Endodermal cell (in vitro differentiated cells): ENCODE measurements around the gene TBC1D32. TPM values are rescaled to one million over a fixed set of nuclear protein-coding genes. Genes with fewer than 3 reads are reported as not detected.
A peak's percentile ranks its signal among the peaks of the same experiment; 100 is the strongest.
"Not testable (repeated sequence)": the region's sequence is repeated elsewhere in the genome, so short reads cannot be mapped to it uniquely, and the experiment has no call there.

Experiments
- DNase-seq: peaks from one replicate; pipeline ENCODE4 v3.0.0-alpha.2; 2017
- H3K27ac ChIP-seq: 2 replicates; pipeline ENCODE4 v1.5.1; 2013; ENCODE audit warnings: mild to moderate bottlenecking, low read depth, low read length, moderate library complexity
- H3K27me3 ChIP-seq: 2 replicates; pipeline ENCODE4 v1.6.1; 2013; ENCODE audit warnings: mild to moderate bottlenecking, low read length, moderate library complexity; ENCODE audit not compliant: insufficient read depth, control insufficient read depth, poor library complexity, severe bottlenecking
- H3K36me3 ChIP-seq: 2 replicates; pipeline ENCODE4 v1.7.0; 2013; ENCODE audit warnings: mild to moderate bottlenecking, low read length, moderate library complexity; ENCODE audit not compliant: control insufficient read depth, insufficient read depth
- H3K4me1 ChIP-seq: one replicate; pipeline ENCODE4 v1.7.0; 2013; ENCODE audit warnings: low read length; ENCODE audit not compliant: control insufficient read depth, insufficient read depth
- H3K4me3 ChIP-seq: 2 replicates; pipeline ENCODE4 v1.5.1; 2013; ENCODE audit warnings: mild to moderate bottlenecking, low read length, moderate library complexity
- H3K9ac ChIP-seq: 2 replicates; pipeline ENCODE4 v1.6.1; 2013; ENCODE audit warnings: mild to moderate bottlenecking, low read length, moderate library complexity; ENCODE audit not compliant: poor library complexity, severe bottlenecking; ENCODE audit errors: extremely low read depth
- H3K9me3 ChIP-seq: 2 replicates; pipeline ENCODE4 v1.6.1; 2013; ENCODE audit warnings: mild to moderate bottlenecking, low read length, moderate library complexity; ENCODE audit not compliant: control insufficient read depth
- H3K27ac Mint-ChIP-seq: 2 replicates; pipeline ENCODE4 v1.8.0; 2020; ENCODE audit warnings: mixed read lengths
- H3K27me3 Mint-ChIP-seq: 2 replicates; pipeline ENCODE4 v1.8.0; 2021; ENCODE audit warnings: mild to moderate bottlenecking, mixed read lengths; ENCODE audit not compliant: insufficient read depth
- H3K36me3 Mint-ChIP-seq: 2 replicates; pipeline ENCODE4 v1.8.0; 2020; ENCODE audit warnings: low read depth, mixed read lengths
- H3K4me1 Mint-ChIP-seq: 2 replicates; pipeline ENCODE4 v1.8.0; 2020; ENCODE audit warnings: mixed read lengths
- H3K4me3 Mint-ChIP-seq: 2 replicates; pipeline ENCODE4 v1.8.0; 2020; ENCODE audit warnings: mild to moderate bottlenecking, moderate library complexity, mixed read lengths
- H3K9me3 Mint-ChIP-seq: 2 replicates; pipeline ENCODE4 v1.8.0; 2020; ENCODE audit warnings: mild to moderate bottlenecking, mixed read lengths
- CTCF ChIP-seq: fragments of 200-600 bp; sonication (generic); conservative IDR thresholded peaks from 2 replicates; pipeline ENCODE4 v1.5.0; 2021; ENCODE audit warnings: antibody characterized with exemption, mild to moderate bottlenecking
- WGBS, 2 experiments: methylation state at CpG; one replicate each; pipeline versions ENCODE4 v1.1.5 to v1.1.7; 2013; ENCODE audit warnings: missing lambda C conversion rate in 2 of 2, mixed read lengths in 1 of 2; ENCODE audit not compliant: insufficient coverage in 1 of 2, insufficient read length in 1 of 2; 5-methylcytosine and 5-hydroxymethylcytosine counted together
- total RNA-seq, 2 donors: library from RNA; stranded (reverse); fragmentation: NEBNext Ultra II Directional in 1 of 2; extraction: Animal tissue kit (Norgen Biotek cat#: 25700) in 1 of 2; gene quantifications; 2 replicates in 1 of 2; 3 replicates in 1 of 2; pipeline ENCODE4 v1.2.1, GENCODE V29; 2021

The TBC1D32 gene
- total RNA-seq, 2 donors from 2014 or later, result 16.5 to 21.4 TPM

- H3K4me3 Mint-ChIP-seq, result no peak overlapping the region
- H3K4me1 ChIP-seq, result no peaks in the 10 kb centered on the region
- WGBS, 2 experiments, result 89 to 92% methylated on average over 4 of the region's 4 CpGs
- H3K27me3 ChIP-seq, result no peaks in the 10 kb centered on the region
- H3K9me3 Mint-ChIP-seq, result peaks cover 23% of the 10 kb centered on the region
- no peak overlapping the region for H3K27ac ChIP-seq
- no peaks in the 10 kb centered on the region for H3K36me3 Mint-ChIP-seq
- H3K4me3 ChIP-seq, result no peak overlapping the region
- no peak for TF ChIP-seq CTCF
- no peaks in the 10 kb centered on the region for H3K4me1 Mint-ChIP-seq
- no peaks in the 10 kb centered on the region for H3K27me3 Mint-ChIP-seq
- no peak overlapping the region for H3K9ac ChIP-seq
- H3K27ac Mint-ChIP-seq, result no peak overlapping the region
- peak; percentile 60 for DNase-seq
- no peaks in the 10 kb centered on the region for H3K9me3 ChIP-seq
- no peaks in the 10 kb centered on the region for H3K36me3 ChIP-seq
Measured at GRCh38 chr6:121376411-121376810, 42.1 kb upstream of the TBC1D32 start.

DNA sequence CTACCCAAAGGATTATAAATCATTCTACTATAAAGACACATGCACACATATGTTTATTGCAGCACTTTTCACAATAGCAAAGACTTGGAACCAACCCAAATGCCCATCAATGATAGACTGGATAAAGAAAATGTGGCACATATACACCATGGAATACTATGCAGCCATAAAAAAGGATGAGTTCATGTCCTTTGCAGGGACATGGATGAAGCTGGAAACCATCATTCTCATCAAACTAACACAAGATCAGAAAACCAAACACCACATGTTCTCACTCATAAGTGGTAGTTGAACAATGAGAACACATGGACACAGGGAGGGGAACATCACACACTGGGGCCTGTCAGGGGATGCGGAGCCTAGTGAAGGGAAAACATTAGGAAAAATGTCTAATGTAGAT is 39.9 kb upstream of the TBC1D32 start:
- peaks cover 23% of the 10 kb centered on the region for H3K9me3 Mint-ChIP-seq
- DNase-seq, H3K9me3 ChIP-seq, H3K27me3 ChIP-seq, H3K9ac ChIP-seq, H3K27me3 Mint-ChIP-seq, H3K27ac ChIP-seq, H3K4me1 Mint-ChIP-seq, H3K36me3 ChIP-seq, H3K36me3 Mint-ChIP-seq, H3K4me3 Mint-ChIP-seq, H3K4me3 ChIP-seq, H3K27ac Mint-ChIP-seq, H3K4me1 ChIP-seq: not testable (repeated sequence)
- WGBS, 2 experiments, result 100% methylated on average over 1 of the region's 1 CpG; no CpG with 5 or more reads in 1 of the 2 experiments

DNA sequence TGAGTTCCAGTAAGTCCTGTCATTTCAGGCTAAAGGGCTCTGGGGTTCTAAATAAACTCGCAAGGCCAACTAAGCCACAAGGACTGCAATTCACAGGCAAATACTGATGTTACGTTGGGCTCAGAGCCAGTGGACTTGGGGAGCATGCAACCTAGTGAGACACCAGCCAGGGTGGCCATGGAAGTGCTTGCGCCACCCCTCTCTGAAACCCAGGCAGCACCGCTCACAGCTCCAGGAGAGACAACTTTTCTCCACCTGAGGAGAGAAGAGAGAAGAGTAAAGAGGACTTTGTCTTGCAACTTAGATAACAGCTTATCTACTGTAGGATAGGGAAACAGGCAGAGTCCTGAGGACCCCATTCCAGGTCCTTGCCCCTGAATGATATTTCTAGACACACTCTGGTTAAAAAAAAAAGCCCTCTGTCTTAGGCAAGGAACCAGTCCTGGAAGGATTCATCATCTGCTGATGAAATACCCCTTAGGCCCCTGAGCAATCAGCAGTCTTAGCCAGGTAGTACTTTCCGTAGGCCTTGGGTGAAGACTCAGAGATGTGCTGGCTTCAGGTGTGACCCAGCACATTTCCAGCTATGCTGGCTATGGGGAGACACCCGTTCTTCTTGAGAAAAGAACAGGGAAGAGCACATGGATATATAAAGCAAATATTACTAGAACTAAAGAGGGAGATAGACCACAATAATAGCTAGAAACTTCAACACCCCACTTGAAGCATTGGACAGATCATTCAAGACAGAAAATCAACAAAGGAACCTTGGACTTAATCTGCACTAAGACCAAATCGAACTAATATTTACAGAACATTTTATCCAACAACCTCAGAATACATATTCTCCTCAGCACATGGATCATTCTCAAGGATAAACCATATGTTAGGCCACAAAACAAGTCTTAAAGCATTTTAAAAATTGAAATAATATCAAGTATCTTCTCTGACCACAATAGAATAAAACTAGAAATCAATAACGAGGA is 31.5 kb upstream of the TBC1D32 start:
- Histone ChIP-seq H3K9me3 (no peaks in the 10 kb centered on the region), H3K4me1 (no peaks in the 10 kb centered on the region), H3K9ac (no peak overlapping the region), H3K27ac (no peak overlapping the region), H3K36me3 (no peaks in the 10 kb centered on the region), H3K4me3 (no peak overlapping the region), H3K27me3 (no peaks in the 10 kb centered on the region)
- H3K27ac Mint-ChIP-seq, result no peak overlapping the region
- no peak overlapping the region for H3K4me3 Mint-ChIP-seq
- H3K9me3 Mint-ChIP-seq, result no peaks in the 10 kb centered on the region
- DNase-seq, result no peak
- 89 to 98% methylated on average over 5 to 8 of the region's 8 CpGs for WGBS, 2 experiments
- peaks cover 16% of the 10 kb centered on the region for H3K4me1 Mint-ChIP-seq
- TF ChIP-seq CTCF, result no peak
- no peaks in the 10 kb centered on the region for H3K36me3 Mint-ChIP-seq
- H3K27me3 Mint-ChIP-seq, result no peaks in the 10 kb centered on the region
